ENCODE data around the gene POLE2.

The POLE2 gene

DNA sequence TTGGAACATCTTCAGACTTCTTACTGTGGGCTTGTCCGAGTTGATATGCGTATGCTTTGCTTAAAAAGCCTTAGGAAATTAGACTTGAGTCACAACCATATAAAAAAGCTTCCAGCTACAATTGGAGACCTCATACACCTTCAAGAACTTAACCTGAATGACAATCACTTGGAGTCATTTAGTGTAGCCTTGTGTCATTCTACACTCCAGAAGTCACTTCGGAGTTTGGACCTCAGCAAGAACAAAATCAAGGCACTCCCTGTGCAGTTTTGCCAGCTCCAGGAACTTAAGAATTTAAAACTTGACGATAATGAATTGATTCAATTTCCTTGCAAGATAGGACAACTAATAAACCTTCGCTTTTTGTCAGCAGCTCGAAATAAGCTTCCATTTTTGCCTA is 80.4 kb downstream of the POLE2 start:
- H3K4me3 ChIP-seq (ENCODE audit: low read depth in 1 of 2, low read length in 1 of 2), result no peak overlapping the region
- no peak overlapping the region for H3K27ac ChIP-seq
- H3K27me3 ChIP-seq, result no peaks in the 10 kb centered on the region
- no peaks in the 10 kb centered on the region for H3K4me1 ChIP-seq (ENCODE audit: control insufficient read depth in 1 of 2, insufficient read depth in 1 of 2, low read depth in 1 of 2, low read length in 1 of 2)
- H3K9me3 ChIP-seq, result no peaks in the 10 kb centered on the region
- peaks cover 14% of the 10 kb centered on the region for H3K36me3 ChIP-seq
- TF ChIP-seq, protein P1, sequence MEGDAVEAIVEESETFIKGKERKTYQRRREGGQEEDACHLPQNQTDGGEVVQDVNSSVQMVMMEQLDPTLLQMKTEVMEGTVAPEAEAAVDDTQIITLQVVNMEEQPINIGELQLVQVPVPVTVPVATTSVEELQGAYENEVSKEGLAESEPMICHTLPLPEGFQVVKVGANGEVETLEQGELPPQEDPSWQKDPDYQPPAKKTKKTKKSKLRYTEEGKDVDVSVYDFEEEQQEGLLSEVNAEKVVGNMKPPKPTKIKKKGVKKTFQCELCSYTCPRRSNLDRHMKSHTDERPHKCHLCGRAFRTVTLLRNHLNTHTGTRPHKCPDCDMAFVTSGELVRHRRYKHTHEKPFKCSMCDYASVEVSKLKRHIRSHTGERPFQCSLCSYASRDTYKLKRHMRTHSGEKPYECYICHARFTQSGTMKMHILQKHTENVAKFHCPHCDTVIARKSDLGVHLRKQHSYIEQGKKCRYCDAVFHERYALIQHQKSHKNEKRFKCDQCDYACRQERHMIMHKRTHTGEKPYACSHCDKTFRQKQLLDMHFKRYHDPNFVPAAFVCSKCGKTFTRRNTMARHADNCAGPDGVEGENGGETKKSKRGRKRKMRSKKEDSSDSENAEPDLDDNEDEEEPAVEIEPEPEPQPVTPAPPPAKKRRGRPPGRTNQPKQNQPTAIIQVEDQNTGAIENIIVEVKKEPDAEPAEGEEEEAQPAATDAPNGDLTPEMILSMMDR (IDR thresholded peaks at IDR 0.05), result no peak

DNA sequence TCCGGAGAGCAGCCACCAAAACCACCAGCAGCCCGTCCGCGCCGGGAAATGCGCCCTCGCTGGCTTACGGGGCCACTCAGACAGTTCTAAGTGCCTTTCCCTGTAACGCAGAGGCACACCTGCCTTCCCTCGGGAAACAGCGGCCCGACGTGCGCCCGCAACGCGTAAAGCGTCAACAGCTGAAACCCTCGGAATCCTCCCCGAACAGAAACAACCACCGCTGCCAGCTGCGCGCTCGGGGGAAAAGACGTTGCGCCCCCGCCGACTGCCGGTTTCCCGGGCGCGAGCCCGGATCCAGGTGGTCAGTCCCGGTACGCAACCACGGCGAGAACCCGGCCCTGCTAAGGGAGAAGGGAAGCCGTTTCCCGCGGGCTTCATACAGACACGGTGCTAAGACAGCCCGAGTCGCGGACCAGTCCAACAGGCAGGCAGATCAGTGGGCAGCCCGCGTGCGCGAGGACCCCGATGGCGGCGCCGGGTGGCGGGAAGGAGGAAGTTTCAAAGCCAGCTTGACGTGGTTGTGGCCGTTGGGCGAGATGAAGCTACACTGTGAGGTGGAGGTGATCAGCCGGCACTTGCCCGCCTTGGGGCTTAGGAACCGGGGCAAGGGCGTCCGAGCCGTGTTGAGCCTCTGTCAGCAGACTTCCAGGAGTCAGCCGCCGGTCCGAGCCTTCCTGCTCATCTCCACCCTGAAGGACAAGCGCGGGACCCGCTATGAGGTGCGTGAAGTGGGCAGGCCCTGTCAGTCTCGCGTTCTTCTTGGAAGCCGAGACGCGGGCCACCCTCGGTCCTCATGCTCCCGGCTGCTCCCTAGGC is 89.3 kb downstream of the POLE2 start, which contains the start of gene LRR1:
Gene LRR1, plus strand, starts transcription at position 456 of the 816 bp plus-strand sequence. Its CDS starts 81 bp downstream, at position 537.
- peaks cover 4% of the 10 kb centered on the region for H3K36me3 ChIP-seq

DNA sequence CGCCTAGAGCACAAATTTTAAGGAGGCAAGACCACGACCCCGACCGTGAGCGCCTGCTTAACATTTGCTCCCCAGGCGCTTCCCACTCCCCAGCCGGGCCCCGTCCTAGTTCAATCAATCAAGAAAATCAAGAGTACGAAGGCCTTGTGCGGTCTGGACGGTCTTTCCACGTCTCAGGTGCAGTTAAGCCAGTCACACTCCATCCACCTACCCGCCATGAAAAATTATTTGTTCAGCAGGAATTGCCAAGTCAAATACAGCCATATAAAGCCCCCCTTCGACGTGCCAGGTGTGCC is 89.9 kb downstream of the POLE2 start:
- peaks cover 14 to 24% of the 10 kb centered on the region in 2 experiments for H3K4me1 ChIP-seq (ENCODE audit: control insufficient read depth in 1 of 2, insufficient read depth in 1 of 2, low read depth in 1 of 2, low read length in 1 of 2)
- TF ChIP-seq, protein P1 (IDR thresholded peaks at IDR 0.05), result no peak
- peak overlapping the region; percentile 70 to 84 for H3K4me3 ChIP-seq (ENCODE audit: low read depth in 1 of 2, low read length in 1 of 2)
- H3K36me3 ChIP-seq, result peaks cover 4% of the 10 kb centered on the region
- peak overlapping the region; percentile 94 for H3K27ac ChIP-seq
- no peaks in the 10 kb centered on the region for H3K27me3 ChIP-seq
- H3K9me3 ChIP-seq, result no peaks in the 10 kb centered on the region

More for the DNA sequence above, 89.3 kb downstream of the POLE2 start, which contains the start of gene LRR1:
- no peaks in the 10 kb centered on the region for H3K27me3 ChIP-seq
- H3K27ac ChIP-seq, result peak within 1 kb of the TSS; percentile 94
- H3K4me1 ChIP-seq (ENCODE audit: control insufficient read depth in 1 of 2, insufficient read depth in 1 of 2, low read depth in 1 of 2, low read length in 1 of 2), result peaks cover 14 to 24% of the 10 kb centered on the region in 2 experiments
- no peaks in the 10 kb centered on the region for H3K9me3 ChIP-seq
- TF ChIP-seq, protein P1 (IDR thresholded peaks at IDR 0.05), result peak; percentile 40
- H3K4me3 ChIP-seq (ENCODE audit: low read depth in 1 of 2, low read length in 1 of 2), result peak within 1 kb of the TSS; percentile 70 to 84

DNA sequence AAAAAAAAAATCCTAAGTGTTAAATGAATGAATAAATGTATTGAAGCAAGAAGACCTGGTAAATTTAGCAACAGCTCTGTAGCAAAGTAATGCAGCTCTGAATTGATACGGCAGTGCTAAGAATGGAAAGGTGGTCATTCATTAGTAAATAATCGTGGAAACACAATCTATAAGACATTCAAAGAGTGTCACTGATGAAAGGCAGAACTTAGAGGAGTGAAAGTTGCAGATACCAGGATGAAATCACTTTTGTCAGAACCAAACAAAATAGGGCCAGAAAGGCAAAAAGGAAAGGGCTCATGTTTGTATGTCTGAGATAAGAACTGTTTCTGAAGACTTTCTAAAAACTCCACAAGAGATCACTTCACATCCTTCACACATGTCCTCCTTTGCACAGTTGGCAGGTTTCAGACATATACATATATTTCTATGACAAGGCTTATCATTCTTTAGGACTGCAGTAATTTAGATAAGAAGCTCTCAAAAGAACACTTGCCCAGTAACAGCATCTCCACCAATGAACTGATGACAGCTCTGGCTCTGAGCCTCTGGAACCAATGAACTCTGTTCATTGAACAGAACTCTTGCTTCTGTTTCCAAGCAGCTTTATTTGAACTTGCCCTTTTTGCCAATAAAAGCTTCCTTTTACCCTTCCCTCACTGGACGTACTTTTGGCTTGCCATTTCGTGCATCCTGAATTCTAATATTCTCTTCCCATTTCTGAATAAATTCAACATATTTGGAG is 93.5 kb downstream of the POLE2 start:
- Histone ChIP-seq H3K36me3 (no peaks in the 10 kb centered on the region), H3K27me3 (no peaks in the 10 kb centered on the region), H3K4me1 (ENCODE audit: control insufficient read depth in 1 of 2, insufficient read depth in 1 of 2, low read depth in 1 of 2, low read length in 1 of 2) (peaks cover 6 to 18% of the 10 kb centered on the region in 2 experiments), H3K9me3 (no peaks in the 10 kb centered on the region), H3K4me3 (ENCODE audit: low read depth in 1 of 2, low read length in 1 of 2) (no peak overlapping the region), H3K27ac (no peak overlapping the region)
- TF ChIP-seq, protein P1 (IDR thresholded peaks at IDR 0.05), result no peak

All from neutrophil (primary cell).